SK-N-SH (cell line): Measurements from ENCODE around the gene NEK3. TPM values are rescaled to one million over a fixed set of nuclear protein-coding genes. Genes with fewer than 3 reads are reported as not detected.
"Not testable (repeated sequence)": the region's sequence is repeated elsewhere in the genome, so short reads cannot be mapped to it uniquely, and the experiment has no call there.

Experiments
- CTCF ChIA-PET: fragments of 300-600, 350-600 bp; formaldehyde crosslinking; extraction: SDS; loops from one replicate; lab custom pipeline; 2021; lab: Yijun Ruan, JAX
- POLR2A ChIA-PET: fragments of 350-600 bp; sonication (Branson Sonifier 250); formaldehyde crosslinking; extraction: SDS; loops from one replicate; lab custom pipeline; 2020; ENCODE audit warnings: antibody characterized with exemption, inconsistent platforms; lab: Yijun Ruan, JAX
- DNase-seq: peaks from one replicate; pipeline ENCODE4 v3.0.0; 2012
- H2AFZ ChIP-seq: fragments of 200-600 bp; sonication (generic); 2 replicates; pipeline ENCODE4 v1.8.1; 2016; ENCODE audit warnings: antibody characterized with exemption, mild to moderate bottlenecking, low read depth
- H3F3A ChIP-seq: fragments of 200-600 bp; sonication (generic); replicated peaks from 2 replicates; pipeline ENCODE3; 2016; ENCODE audit warnings: antibody characterized with exemption, mild to moderate bottlenecking; ENCODE audit not compliant: insufficient read depth
- H3K27ac ChIP-seq, 2 experiments: fragments of 200-500 bp in 1 of 2; fragments of 200-600 bp in 1 of 2; sonication (Bioruptor generic) in 1 of 2; sonication (generic), shearing (Covaris generic) in 1 of 2; 2 replicates each; pipeline versions ENCODE4 v1.5.1 to v1.6.1; 2014 to 2016; ENCODE audit warnings: low read depth in 2 of 2, inconsistent platforms in 1 of 2, low read length in 1 of 2, mild to moderate bottlenecking in 1 of 2, mixed read lengths in 1 of 2
- H3K27me3 ChIP-seq: fragments of 200-600 bp; sonication (generic), shearing (Covaris generic); 2 replicates; pipeline ENCODE4 v1.6.1; 2016; ENCODE audit warnings: mixed run types; ENCODE audit not compliant: insufficient read depth
- H3K36me3 ChIP-seq, 2 experiments: fragments of 200-500 bp in 1 of 2; fragments of 200-600 bp in 1 of 2; sonication (Bioruptor generic) in 1 of 2; sonication (generic) in 1 of 2; replicated peaks in 1 of 2; 2 replicates each; pipeline versions ENCODE3 to v1.5.1; 2014 to 2016; ENCODE audit warnings: low read length in 1 of 2, mild to moderate bottlenecking in 1 of 2; ENCODE audit not compliant: insufficient read depth in 2 of 2, control insufficient read depth in 1 of 2
- H3K4me1 ChIP-seq, 2 experiments: fragments of 200-500 bp in 1 of 2; fragments of 200-600 bp in 1 of 2; sonication (Bioruptor generic) in 1 of 2; sonication (generic), shearing (Covaris generic) in 1 of 2; 2 replicates each; pipeline versions ENCODE4 v1.5.1 to v1.6.1; 2014 to 2016; ENCODE audit warnings: low read depth in 1 of 2, low read length in 1 of 2, mixed run types in 1 of 2; ENCODE audit not compliant: insufficient read depth in 2 of 2, control insufficient read depth in 1 of 2
- H3K4me2 ChIP-seq: fragments of 200-600 bp; sonication (generic), shearing (Covaris generic); 2 replicates; pipeline ENCODE4 v1.6.1; 2017; ENCODE audit warnings: mixed run types
- H3K4me3 ChIP-seq, 2 experiments: fragments of 200-500 bp in 1 of 2; fragments of 200-600 bp in 1 of 2; sonication (Bioruptor generic) in 1 of 2; sonication (generic), shearing (Covaris generic) in 1 of 2; 2 replicates each; pipeline versions ENCODE4 v1.5.1 to v1.8.1; 2014 to 2016; ENCODE audit warnings: low read depth in 2 of 2, inconsistent platforms in 1 of 2, low read length in 1 of 2, mild to moderate bottlenecking in 1 of 2, mixed read lengths in 1 of 2, moderate library complexity in 1 of 2
- H3K79me2 ChIP-seq: fragments of 200-600 bp; sonication (generic); 2 replicates; pipeline ENCODE4 v1.8.1; 2017; ENCODE audit warnings: mild to moderate bottlenecking; ENCODE audit not compliant: insufficient read depth
- H3K9ac ChIP-seq: fragments of 200-600 bp; sonication (generic); 2 replicates; pipeline ENCODE4 v1.6.1; 2017; ENCODE audit warnings: mixed run types
- H3K9me2 ChIP-seq: fragments of 200-600 bp; sonication (generic); 2 replicates; pipeline ENCODE4 v1.6.1; 2017; ENCODE audit warnings: mixed run types
- H3K9me3 ChIP-seq: fragments of 200-600 bp; sonication (generic); 2 replicates; pipeline ENCODE4 v1.6.1; 2017; ENCODE audit warnings: mixed run types, mild to moderate bottlenecking, moderate library complexity
- H4K20me1 ChIP-seq: fragments of 200-600 bp; sonication (generic); 2 replicates; pipeline ENCODE4 v1.6.1; 2017; ENCODE audit warnings: mild to moderate bottlenecking, mixed run types; ENCODE audit not compliant: insufficient read depth
- CTCF ChIP-seq: fragments of 200-600 bp; sonication (generic); IDR thresholded peaks from 2 replicates; pipeline ENCODE4 v1.6.1; 2017; ENCODE audit warnings: antibody characterized with exemption, mild to moderate bottlenecking, moderate library complexity
- GATA2 ChIP-seq: sonication (generic); formaldehyde crosslinking; IDR thresholded peaks from 2 replicates; pipeline ENCODE4 v1.5.0; 2020; ENCODE audit warnings: mild to moderate bottlenecking, missing genetic modification reagents
- SMC3 ChIP-seq: IDR thresholded peaks from 2 replicates; pipeline ENCODE4 v1.6.1; 2012; ENCODE audit warnings: low read depth, low read length, improper control_type of control experiment
- WGBS: methylation state at CpG from one replicate; pipeline ENCODE4 v1.1.6; 2017; ENCODE audit warnings: low lambda C conversion rate; 5-methylcytosine and 5-hydroxymethylcytosine counted together
- polyA plus RNA-seq, 3 experiments: library from polyadenylated mRNA; depleted of rRNA; stranded (reverse); fragments of >200 nt; gene quantifications; 2 replicates each; pipeline ENCODE4 v1.2.3, GENCODE V29; 2012

The NEK3 gene
- polyA plus RNA-seq, 1 of the 3 experiments (the other 2 are of a cell fraction), result 12.7 TPM

DNA sequence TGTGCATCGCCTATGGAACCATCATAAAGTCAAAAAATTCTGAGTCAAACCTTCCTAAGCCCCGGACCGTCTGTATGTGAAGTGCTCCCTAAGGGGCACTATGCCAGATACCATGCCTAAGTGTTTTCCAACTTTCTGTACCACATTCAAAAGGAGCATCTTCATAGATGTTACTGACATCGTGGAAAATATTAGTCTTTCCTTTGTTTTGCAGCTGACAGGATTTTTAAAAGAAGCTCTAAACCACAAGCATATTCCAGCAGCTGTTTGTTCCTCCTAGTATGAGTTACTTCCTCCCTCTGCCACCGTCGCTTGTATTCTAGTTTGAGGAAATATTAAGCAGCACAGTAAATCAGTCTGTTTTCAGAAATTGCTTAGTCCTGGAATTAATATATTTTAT is 14.6 kb upstream of the NEK3 start:
- H3K36me3 ChIP-seq, result peaks cover 49 to 52% of the 10 kb centered on the region in 2 experiments
- H3F3A ChIP-seq, H3K4me1 ChIP-seq, H3K4me3 ChIP-seq, POLR2A ChIA-PET, H3K9me3 ChIP-seq, DNase-seq, H3K27me3 ChIP-seq, H3K4me2 ChIP-seq, H4K20me1 ChIP-seq, H3K79me2 ChIP-seq, H2AFZ ChIP-seq, H3K9ac ChIP-seq, H3K27ac ChIP-seq, H3K9me2 ChIP-seq: not testable (repeated sequence)
- WGBS, result 93% methylated on average over 6 of the region's 6 CpGs
- CTCF ChIA-PET, result interaction anchor here (0.6 to 1.1 kb wide), 3 partner anchors 33 to 277 kb away, joined by 3 to 4 read pairs (median 3); partner anchors contain the start of gene NEK5

GRCh38 chr13:52173373-52173772 is 14.0 kb upstream of the NEK3 start:
- POLR2A ChIA-PET, result no interaction called here

DNA sequence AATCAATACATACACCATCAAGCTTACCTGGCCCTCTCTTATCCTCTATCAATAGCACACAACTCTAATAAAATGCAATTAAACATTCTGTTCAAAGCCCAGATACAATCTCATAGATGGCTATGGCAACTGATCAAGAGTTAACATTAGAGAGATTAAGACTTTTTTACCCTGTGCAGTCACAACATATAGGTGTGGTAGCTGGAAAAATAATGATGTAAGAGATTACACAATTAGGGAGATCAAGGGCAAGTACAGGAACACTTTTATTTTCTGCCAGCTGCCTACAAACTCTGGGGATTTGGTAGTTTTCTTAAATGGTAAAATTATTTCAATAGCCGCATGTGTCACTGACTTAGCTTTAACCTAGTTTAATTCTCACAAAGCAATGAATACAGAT is 12.3 kb upstream of the NEK3 start:
- H3K27me3 ChIP-seq, H3K9ac ChIP-seq, H3K4me2 ChIP-seq, H3K27ac ChIP-seq, H2AFZ ChIP-seq, H3K9me2 ChIP-seq, DNase-seq, H3K4me1 ChIP-seq, H3F3A ChIP-seq, H3K4me3 ChIP-seq, POLR2A ChIA-PET, H3K9me3 ChIP-seq, H4K20me1 ChIP-seq, H3K79me2 ChIP-seq: not testable (repeated sequence)
- 100% methylated on average over 1 of the region's 1 CpG for WGBS
- H3K36me3 ChIP-seq, result peaks cover 42 to 58% of the 10 kb centered on the region in 2 experiments
- CTCF ChIA-PET, result interaction anchor here (0.6 kb wide), 1 partner anchor 778 kb away, joined by 3 read pairs; no protein-coding TSS in a partner anchor

More at GRCh38 chr13:52173373-52173772, 14.0 kb upstream of the NEK3 start:
- Histone ChIP-seq H3K4me1 (no peaks in the 10 kb centered on the region), H3K9ac (no peak overlapping the region), H3K27me3 (no peaks in the 10 kb centered on the region), H3K4me3 (no peak overlapping the region), H3K36me3 (peaks cover 50 to 51% of the 10 kb centered on the region in 2 experiments), H3K9me2 (no peaks in the 10 kb centered on the region), H3K9me3 (no peaks in the 10 kb centered on the region), H2AFZ (no peak overlapping the region), H3K4me2 (no peak overlapping the region), H3K27ac (no peak overlapping the region), H3K79me2 (no peaks in the 10 kb centered on the region), H3F3A (no peaks in the 10 kb centered on the region), H4K20me1 (no peaks in the 10 kb centered on the region)
- WGBS, result 95% methylated on average over 3 of the region's 3 CpGs
- no peak for DNase-seq
- CTCF ChIA-PET, result interaction anchor here (0.7 to 1.1 kb wide), 3 partner anchors 44 to 277 kb away, joined by 3 to 4 read pairs (median 3); partner anchors contain the start of gene NEK5
- no peak for TF ChIP-seq SMC3
- no peak for TF ChIP-seq GATA2 (CRISPR knock-in tag)
- TF ChIP-seq CTCF, result no peak

DNA sequence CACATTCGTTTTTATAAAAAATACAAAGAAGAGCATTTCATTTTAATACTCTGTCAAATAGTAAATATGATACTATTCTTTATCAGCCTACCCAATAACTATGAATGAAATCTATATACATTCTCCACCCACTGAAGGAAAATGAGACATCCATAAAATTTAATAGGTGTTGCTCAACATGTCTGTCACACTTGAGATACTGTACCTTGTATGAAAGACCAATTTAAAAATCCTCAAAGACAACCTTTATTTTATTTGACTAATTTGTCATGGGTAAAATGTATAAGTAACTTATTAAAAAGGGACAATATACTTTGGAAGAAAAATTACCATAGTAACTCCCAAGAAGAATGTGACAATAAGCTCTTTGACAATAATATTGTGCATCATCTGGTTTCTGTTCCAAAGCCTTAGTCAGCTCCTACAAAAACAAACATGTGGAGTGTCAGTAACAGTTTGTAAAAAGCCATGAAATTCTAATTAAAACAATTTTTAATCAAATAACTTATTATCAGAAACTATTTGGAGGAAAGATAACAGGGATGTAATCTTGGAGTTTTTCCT is 11.5 kb upstream of the NEK3 start:
- peaks cover 40 to 58% of the 10 kb centered on the region in 2 experiments for H3K36me3 ChIP-seq
- H3K9me2 ChIP-seq, H3K27me3 ChIP-seq, H3K27ac ChIP-seq, H3K4me1 ChIP-seq, DNase-seq, H3F3A ChIP-seq, H3K4me3 ChIP-seq, H3K9ac ChIP-seq, H3K9me3 ChIP-seq, H3K79me2 ChIP-seq, H3K4me2 ChIP-seq, H2AFZ ChIP-seq, H4K20me1 ChIP-seq, POLR2A ChIA-PET: not testable (repeated sequence)
- 54% methylated on average over 1 of the region's 1 CpG for WGBS
- CTCF ChIA-PET, result interaction anchor here (0.6 kb wide), 1 partner anchor 779 kb away, joined by 3 read pairs; no protein-coding TSS in a partner anchor
